Erythroblast (primary cell): ENCODE measurements around the gene BAIAP3.

Experiments
- DNase-seq, 2 experiments: peaks; one replicate each; lab custom pipeline; 2025; lab: John Stamatoyannopoulos, UW
- GATA1 ChIP-seq: IDR thresholded peaks from 2 replicates; pipeline ENCODE4 v1.6.1; 2011; ENCODE audit warnings: low read depth, mild to moderate bottlenecking, control low read depth, low read length, moderate library complexity
- POLR2A ChIP-seq: IDR thresholded peaks from 2 replicates; pipeline ENCODE4 v1.6.1; 2011; ENCODE audit warnings: mild to moderate bottlenecking, low read length

The BAIAP3 gene

DNA sequence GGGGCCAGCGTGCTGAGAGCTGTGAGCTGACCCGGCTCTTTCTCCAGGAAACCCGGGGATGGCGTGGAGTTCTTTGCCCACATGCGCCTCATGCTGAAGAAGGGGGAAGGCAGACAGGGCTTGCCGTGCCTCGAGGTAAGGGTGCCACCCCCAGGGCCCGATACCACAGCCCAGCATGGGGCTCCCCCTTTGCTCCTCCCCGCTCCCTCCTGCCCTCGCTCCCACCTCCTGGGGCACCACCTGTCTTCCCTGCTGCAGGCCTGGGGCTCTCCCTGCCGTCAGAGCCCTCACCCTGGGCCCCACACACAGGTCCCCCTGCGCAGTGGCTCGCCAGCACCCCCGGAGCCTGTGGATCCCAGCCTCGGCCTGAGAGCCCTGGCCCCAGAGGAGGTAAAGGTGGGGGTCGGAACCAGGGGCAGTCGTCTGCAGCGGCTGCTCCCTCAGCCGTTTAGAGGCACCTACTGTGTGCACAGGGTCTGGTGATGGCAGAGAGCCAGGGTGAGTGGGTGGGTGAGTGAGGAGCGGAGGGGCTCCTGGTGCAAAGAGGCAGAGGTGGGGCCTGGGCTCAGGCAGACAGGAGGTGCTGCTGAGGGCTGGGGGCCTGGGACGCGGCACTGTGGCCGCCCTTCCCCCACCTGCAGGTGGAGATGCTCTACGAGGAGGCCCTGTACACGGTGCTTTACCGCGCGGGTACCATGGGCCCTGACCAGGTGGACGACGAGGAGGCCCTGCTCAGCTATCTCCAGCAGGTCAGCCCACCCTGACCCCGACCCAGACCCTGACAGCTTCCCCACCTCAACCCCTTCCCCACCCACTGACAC is 5.6 kb downstream of the BAIAP3 start:
- TF ChIP-seq GATA1 (no peak), POLR2A (no peak)
- no peak for DNase-seq

- TF ChIP-seq POLR2A, result no peak
- no peak for TF ChIP-seq GATA1
- DNase-seq, result no peak
These were observed 7.5 kb downstream of the BAIAP3 start for GRCh38 chr16:1340730-1341494.

GRCh38 chr16:1341495-1342420 is 8.3 kb downstream of the BAIAP3 start:
- DNase-seq, result no peak
- TF ChIP-seq GATA1 (no peak), POLR2A (no peak)

- peak; percentile 97 to 98 for DNase-seq
- no peak for TF ChIP-seq GATA1
- TF ChIP-seq POLR2A, result no peak
These were observed 9.3 kb downstream of the BAIAP3 start for GRCh38 chr16:1342526-1343427.

DNA sequence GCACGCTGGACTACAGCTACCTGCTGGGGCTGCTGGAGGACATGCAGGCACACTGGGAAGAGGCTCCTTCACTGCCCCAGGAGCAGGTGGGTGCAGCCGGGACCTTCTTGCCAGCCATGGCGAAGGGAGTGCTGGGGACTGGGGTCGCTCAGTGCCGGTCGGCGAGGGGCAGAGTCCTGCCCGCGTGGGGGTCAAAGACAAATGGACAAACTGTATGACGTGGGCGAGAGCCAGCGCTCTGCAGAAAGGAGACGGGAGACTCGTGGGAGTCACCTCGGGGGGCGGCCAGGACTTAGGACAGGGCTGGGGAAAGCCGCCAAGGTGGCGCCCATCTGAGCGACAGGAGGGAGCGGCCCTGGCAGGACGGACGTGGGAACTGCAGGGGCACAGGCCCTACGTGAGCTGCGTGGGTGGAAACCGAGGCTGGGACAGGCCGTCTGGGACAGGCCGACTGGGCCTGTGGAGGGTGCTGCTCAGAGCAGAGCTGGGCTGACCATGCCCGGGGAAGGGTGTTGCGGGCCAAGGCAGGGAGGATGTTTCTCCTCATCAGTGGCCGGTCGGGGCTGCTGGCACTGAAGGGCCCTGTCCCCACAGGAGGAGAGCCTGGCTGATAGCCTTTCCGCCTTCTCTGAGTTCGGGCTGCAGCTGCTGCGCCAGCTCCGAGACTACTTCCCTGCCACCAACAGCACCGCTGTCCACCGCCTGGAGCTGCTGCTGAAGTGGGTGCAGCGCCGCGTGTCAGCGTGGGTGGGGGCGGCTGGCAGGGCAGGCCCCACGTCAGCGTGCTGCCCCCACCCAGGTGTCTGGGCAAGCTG is 10.2 kb downstream of the BAIAP3 start:
- TF ChIP-seq POLR2A, result no peak
- no peak for TF ChIP-seq GATA1
- DNase-seq, result no peak

DNA sequence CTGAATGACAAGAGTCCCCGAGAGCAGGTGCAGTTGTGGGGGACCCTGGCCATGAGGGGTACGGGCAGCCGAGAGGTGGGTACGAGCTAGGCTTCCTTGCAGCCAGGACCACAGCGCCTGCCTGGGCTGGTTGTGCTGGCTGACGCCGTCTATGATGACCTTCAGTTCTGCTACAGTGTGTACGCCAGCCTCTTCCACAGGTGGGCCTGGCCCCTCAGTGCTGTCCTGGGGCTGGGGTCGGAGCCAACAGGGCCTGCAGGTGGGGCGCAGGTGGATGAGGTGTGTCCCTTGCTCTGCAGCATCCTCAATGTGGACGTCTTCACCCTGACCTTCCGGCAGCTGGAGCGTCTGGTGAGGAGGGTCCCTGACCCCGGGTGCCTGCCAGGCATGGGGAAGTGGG is 11.1 kb downstream of the BAIAP3 start:
- DNase-seq, result no peak
- TF ChIP-seq GATA1, result no peak
- no peak for TF ChIP-seq POLR2A

DNA sequence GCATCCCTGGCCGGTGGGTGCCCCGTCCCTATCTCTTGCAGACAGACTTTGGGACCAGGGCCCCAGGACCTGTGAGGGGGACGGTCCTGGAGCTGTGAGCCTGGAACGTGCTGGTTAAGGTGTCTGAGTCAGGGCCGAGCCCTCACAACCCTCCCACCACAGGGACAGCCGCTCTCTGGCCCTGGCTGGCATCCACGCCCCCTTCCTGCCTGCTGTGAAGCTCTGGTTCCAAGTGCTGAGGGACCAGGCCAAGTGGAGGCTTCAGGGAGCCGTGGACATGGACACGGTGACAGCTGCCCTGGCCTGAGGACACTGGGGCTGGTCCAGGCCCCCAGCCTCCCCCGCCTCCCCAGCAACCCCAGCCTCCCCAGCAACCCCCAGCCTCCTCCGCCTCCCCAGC is 11.6 kb downstream of the BAIAP3 start:
- no peak for DNase-seq
- TF ChIP-seq POLR2A (no peak), GATA1 (no peak)

DNA sequence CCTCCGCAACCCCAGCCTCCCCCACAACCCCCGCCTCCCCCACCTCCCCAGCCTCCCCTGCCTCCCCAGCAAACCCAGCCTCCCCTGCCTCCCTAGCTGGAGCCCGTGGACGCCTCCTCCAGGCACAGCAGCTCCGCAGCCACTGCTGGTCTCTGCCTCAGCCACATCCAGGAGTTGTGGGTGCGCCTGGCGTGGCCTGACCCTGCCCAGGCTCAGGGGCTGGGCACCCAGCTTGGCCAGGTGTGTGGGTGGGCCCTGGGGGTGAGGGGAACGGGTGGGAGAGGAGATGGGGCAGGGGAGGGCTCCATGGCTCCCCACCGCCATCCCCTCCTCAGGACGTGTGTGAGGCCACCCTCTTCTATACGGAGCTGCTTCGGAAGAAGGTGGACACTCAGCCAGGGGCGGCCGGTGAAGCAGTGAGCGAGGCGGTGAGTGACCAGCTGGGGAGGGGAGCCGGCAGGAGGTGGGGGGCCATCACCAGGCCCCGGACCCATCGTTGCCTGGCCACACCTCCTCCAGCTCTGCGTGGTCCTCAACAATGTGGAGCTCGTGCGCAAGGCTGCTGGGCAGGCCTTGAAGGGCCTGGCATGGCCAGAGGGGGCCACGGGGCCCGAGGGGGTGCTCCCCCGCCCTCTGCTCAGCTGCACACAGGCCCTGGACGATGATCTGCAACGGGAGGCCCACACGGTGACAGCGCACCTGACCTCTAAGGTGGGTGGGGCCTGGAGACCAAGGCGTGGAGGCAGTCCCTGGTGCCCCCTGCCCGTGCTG is 12.4 kb downstream of the BAIAP3 start:
- no peak for DNase-seq
- TF ChIP-seq POLR2A, result no peak
- no peak for TF ChIP-seq GATA1

- TF ChIP-seq GATA1 (no peak), POLR2A (no peak)
These were observed 13.2 kb downstream of the BAIAP3 start for GRCh38 chr16:1346422-1347285.

GRCh38 chr16:1347286-1347855 is 13.9 kb downstream of the BAIAP3 start:
- TF ChIP-seq GATA1, result no peak
- TF ChIP-seq POLR2A, result no peak
- DNase-seq, result no peak

More at GRCh38 chr16:1346422-1347285, 13.2 kb downstream of the BAIAP3 start:
- no peak for DNase-seq
